SK-N-MC (cell line): ENCODE results near the gene ZNF264.
"Not testable (repeated sequence)": the region's sequence is repeated elsewhere in the genome, so short reads cannot be mapped to it uniquely, and the experiment has no call there.

Experiments used
- DNase-seq: peaks from one replicate; pipeline ENCODE4 v3.0.0-alpha.2; 2011; ENCODE audit warnings: low read depth, low spot score
- H3K27ac ChIP-seq: fragments of 200-600 bp; sonication (generic); 2 replicates; pipeline ENCODE4 v1.5.1; 2016; ENCODE audit warnings: mixed run types
- H3K36me3 ChIP-seq: fragments of 200-600 bp; sonication (generic); 2 replicates; pipeline ENCODE4 v1.6.1; 2017; ENCODE audit warnings: antibody characterized with exemption, low read length, mixed read lengths; ENCODE audit not compliant: insufficient read depth
- H3K4me3 ChIP-seq: fragments of 200-600 bp; sonication (generic); 2 replicates; pipeline ENCODE4 v1.5.1; 2016
- H3K9ac ChIP-seq: fragments of 200-600 bp; sonication (generic); 2 replicates; pipeline ENCODE4 v1.8.0; 2017; ENCODE audit warnings: mixed run types, mixed read lengths; ENCODE audit not compliant: insufficient read length
- H3K9me3 ChIP-seq: fragments of 200-600 bp; sonication (generic); 2 replicates; pipeline ENCODE4 v1.6.1; 2017; ENCODE audit warnings: low read depth, mild to moderate bottlenecking, antibody characterized with exemption, low read length, moderate library complexity, mixed read lengths
- EZH2 ChIP-seq: fragments of 200-600 bp; sonication (generic); IDR thresholded peaks from one replicate; pipeline ENCODE4 v1.6.1; 2017; ENCODE audit warnings: antibody characterized with exemption
- FOXP2 ChIP-seq: optimal IDR thresholded peaks from 2 replicates; pipeline ENCODE3; 2011; ENCODE audit warnings: mild to moderate bottlenecking, moderate library complexity; ENCODE audit not compliant: insufficient read depth; ENCODE audit errors: extremely low read length, control extremely low read depth
- POLR2AphosphoS5 ChIP-seq: IDR thresholded peaks from 2 replicates; pipeline ENCODE4 v1.6.1; 2012; ENCODE audit warnings: mild to moderate bottlenecking, low read depth, low read length, borderline replicate concordance

The ZNF264 gene

GRCh38 chr19:57192077-57192420, 749 bp downstream of the ZNF264 start:
- Histone ChIP-seq H3K27ac (no peak overlapping the region), H3K9ac (peak overlapping the region; percentile 91)

GRCh38 chr19:57192993-57193392, 1.7 kb downstream of the ZNF264 start:
- no peak for DNase-seq
- Histone ChIP-seq H3K9me3 (peaks cover 6% of the 10 kb centered on the region; the same call in 1 of the 2 replicates), H3K9ac (no peak overlapping the region), H3K4me3 (peak overlapping the region; percentile 96), H3K27ac (no peak overlapping the region), H3K36me3 (peaks cover 52% of the 10 kb centered on the region)
- no peak for TF ChIP-seq POLR2AphosphoS5
- no peak for TF ChIP-seq EZH2
- TF ChIP-seq FOXP2, result no peak

More at GRCh38 chr19:57192077-57192420, 749 bp downstream of the ZNF264 start:
- no peak for DNase-seq
- peaks cover 46% of the 10 kb centered on the region for H3K36me3 ChIP-seq
- peaks cover 6% of the 10 kb centered on the region; the same call in 1 of the 2 replicates for H3K9me3 ChIP-seq
- TF ChIP-seq EZH2 (no peak), POLR2AphosphoS5 (no peak), FOXP2 (no peak)
- peak overlapping the region; percentile 96 for H3K4me3 ChIP-seq

GRCh38 chr19:57197874-57198273, 6.6 kb downstream of the ZNF264 start:
- DNase-seq, H3K9me3 ChIP-seq, H3K9ac ChIP-seq, H3K27ac ChIP-seq, H3K4me3 ChIP-seq: not testable (repeated sequence)
- H3K36me3 ChIP-seq, result peaks cover 78% of the 10 kb centered on the region

- TF ChIP-seq FOXP2 (no peak), POLR2AphosphoS5 (no peak), EZH2 (no peak)
- Histone ChIP-seq H3K9me3 (no peaks in the 10 kb centered on the region), H3K9ac (no peak overlapping the region), H3K4me3 (no peak overlapping the region), H3K27ac (no peak overlapping the region), H3K36me3 (peaks cover 67% of the 10 kb centered on the region)
- no peak for DNase-seq
Measured at GRCh38 chr19:57202160-57202559, 10.9 kb downstream of the ZNF264 start.

- Histone ChIP-seq H3K9me3 (peaks cover 3% of the 10 kb centered on the region; the same call in 1 of the 2 replicates), H3K9ac (no peak overlapping the region), H3K4me3 (no peak overlapping the region), H3K27ac (no peak overlapping the region), H3K36me3 (peaks cover 87% of the 10 kb centered on the region)
- TF ChIP-seq FOXP2 (no peak), EZH2 (no peak), POLR2AphosphoS5 (no peak)
- DNase-seq, result no peak
Measured at GRCh38 chr19:57210381-57210780, 19.1 kb downstream of the ZNF264 start.

- TF ChIP-seq FOXP2, result no peak
- Histone ChIP-seq H3K36me3 (peaks cover 86% of the 10 kb centered on the region), H3K9me3 (peaks cover 3% of the 10 kb centered on the region; the same call in 1 of the 2 replicates), H3K4me3 (no peak overlapping the region), H3K9ac (no peak overlapping the region), H3K27ac (no peak overlapping the region)
- DNase-seq, result no peak
Measured at GRCh38 chr19:57212109-57212508, 20.8 kb downstream of the ZNF264 start.

GRCh38 chr19:57227502-57227901, 36.2 kb downstream of the ZNF264 start:
- H3K4me3 ChIP-seq, result no peak overlapping the region
- TF ChIP-seq EZH2, result no peak
- TF ChIP-seq FOXP2, result no peak
- no peak for TF ChIP-seq POLR2AphosphoS5
- no peak overlapping the region for H3K27ac ChIP-seq
- no peak for DNase-seq
- H3K9ac ChIP-seq, result no peak overlapping the region
- no peaks in the 10 kb centered on the region for H3K9me3 ChIP-seq
- H3K36me3 ChIP-seq, result no peaks in the 10 kb centered on the region

- Histone ChIP-seq H3K36me3 (no peaks in the 10 kb centered on the region), H3K9ac (no peak overlapping the region), H3K9me3 (no peaks in the 10 kb centered on the region), H3K4me3 (no peak overlapping the region), H3K27ac (no peak overlapping the region)
- DNase-seq, result no peak
- TF ChIP-seq EZH2, result no peak
- no peak for TF ChIP-seq FOXP2
- TF ChIP-seq POLR2AphosphoS5, result no peak
Measured at GRCh38 chr19:57231686-57232085, 40.4 kb downstream of the ZNF264 start.

- no peak overlapping the region for H3K4me3 ChIP-seq
- no peaks in the 10 kb centered on the region for H3K36me3 ChIP-seq
- H3K9ac ChIP-seq, result no peak overlapping the region
- no peak overlapping the region for H3K27ac ChIP-seq
- TF ChIP-seq EZH2 (no peak), POLR2AphosphoS5 (no peak), FOXP2 (no peak)
- no peaks in the 10 kb centered on the region for H3K9me3 ChIP-seq
- no peak for DNase-seq
Measured at GRCh38 chr19:57233207-57233606, 41.9 kb downstream of the ZNF264 start.
